Common myeloid progenitor, CD34-positive (primary cell): ENCODE measurements around the gene RASGEF1C.

Experiments used
- CTCF ChIA-PET: fragments of 350-600 bp; sonication (Branson Sonifier 250); formaldehyde crosslinking; loops from one replicate; lab custom pipeline; 2021; ENCODE audit warnings: antibody characterized with exemption; lab: Charles Lee
- POLR2A ChIA-PET: fragments of 350-600 bp; sonication (Branson Sonifier 250); formaldehyde crosslinking; loops from one replicate; lab custom pipeline; 2021; ENCODE audit warnings: antibody characterized with exemption; lab: Charles Lee
- DNase-seq, 3 donors: peaks; one replicate each; pipeline versions ENCODE4 v3.0.0 to v3.0.0-alpha.2; 2013
- H3K27ac ChIP-seq, 2 experiments: 1 replicate in 1 of 2; 2 replicates in 1 of 2; pipeline ENCODE4 v1.7.0; 2013; ENCODE audit warnings: inconsistent platforms in 2 of 2, low read length in 2 of 2, mild to moderate bottlenecking in 2 of 2, low read depth in 1 of 2, moderate library complexity in 1 of 2; ENCODE audit not compliant: severe bottlenecking in 2 of 2, insufficient read depth in 1 of 2, poor library complexity in 1 of 2
- H3K27me3 ChIP-seq, 5 experiments: replicated peaks in 2 of 5; 1 replicate in 3 of 5; 2 replicates in 2 of 5; pipeline versions ENCODE4 v1.6.1 to v1.7.0; 2013; ENCODE audit warnings: low read length in 4 of 5, mild to moderate bottlenecking in 2 of 5, moderate library complexity in 2 of 5, inconsistent platforms in 1 of 5; ENCODE audit not compliant: insufficient read depth in 5 of 5, control insufficient read depth in 4 of 5
- H3K36me3 ChIP-seq, 4 experiments: 1 replicate in 2 of 4; 2 replicates in 2 of 4; pipeline versions ENCODE4 v1.6.1 to v1.7.0; 2013; ENCODE audit warnings: low read length in 3 of 4, control low read depth in 1 of 4, mild to moderate bottlenecking in 1 of 4; ENCODE audit not compliant: control insufficient read depth in 4 of 4, insufficient read depth in 4 of 4
- H3K4me1 ChIP-seq, 4 experiments: 1 replicate in 3 of 4; 2 replicates in 1 of 4; pipeline versions ENCODE4 v1.6.1 to v1.7.1; 2013; ENCODE audit warnings: low read length in 3 of 4, mild to moderate bottlenecking in 3 of 4, control low read depth in 1 of 4, inconsistent platforms in 1 of 4, moderate library complexity in 1 of 4; ENCODE audit not compliant: control insufficient read depth in 4 of 4, insufficient read depth in 4 of 4; ENCODE audit errors: control extremely low read depth in 1 of 4
- H3K4me3 ChIP-seq, 7 experiments: 1 replicate in 4 of 7; 2 replicates in 3 of 7; pipeline versions ENCODE4 v1.5.1 to v1.7.0; 2013; ENCODE audit warnings: mild to moderate bottlenecking in 7 of 7, low read length in 6 of 7, moderate library complexity in 6 of 7, inconsistent platforms in 2 of 7, low read depth in 2 of 7, control low read depth in 1 of 7; ENCODE audit not compliant: insufficient read depth in 4 of 7, control insufficient read depth in 1 of 7; ENCODE audit errors: extremely low read depth in 1 of 7
- H3K9me3 ChIP-seq, 5 experiments: 1 replicate in 4 of 5; 2 replicates in 1 of 5; pipeline versions ENCODE4 v1.6.1 to v1.7.1; 2013; ENCODE audit warnings: low read length in 4 of 5, mild to moderate bottlenecking in 2 of 5, inconsistent platforms in 1 of 5, low read depth in 1 of 5, moderate library complexity in 1 of 5; ENCODE audit not compliant: control insufficient read depth in 4 of 5, insufficient read depth in 2 of 5; ENCODE audit errors: control extremely low read depth in 1 of 5
- WGBS: methylation state at CpG from one replicate; pipeline ENCODE4 v1.1.5; 2013; ENCODE audit not compliant: insufficient coverage; 5-methylcytosine and 5-hydroxymethylcytosine counted together

RASGEF1C gene

DNA sequence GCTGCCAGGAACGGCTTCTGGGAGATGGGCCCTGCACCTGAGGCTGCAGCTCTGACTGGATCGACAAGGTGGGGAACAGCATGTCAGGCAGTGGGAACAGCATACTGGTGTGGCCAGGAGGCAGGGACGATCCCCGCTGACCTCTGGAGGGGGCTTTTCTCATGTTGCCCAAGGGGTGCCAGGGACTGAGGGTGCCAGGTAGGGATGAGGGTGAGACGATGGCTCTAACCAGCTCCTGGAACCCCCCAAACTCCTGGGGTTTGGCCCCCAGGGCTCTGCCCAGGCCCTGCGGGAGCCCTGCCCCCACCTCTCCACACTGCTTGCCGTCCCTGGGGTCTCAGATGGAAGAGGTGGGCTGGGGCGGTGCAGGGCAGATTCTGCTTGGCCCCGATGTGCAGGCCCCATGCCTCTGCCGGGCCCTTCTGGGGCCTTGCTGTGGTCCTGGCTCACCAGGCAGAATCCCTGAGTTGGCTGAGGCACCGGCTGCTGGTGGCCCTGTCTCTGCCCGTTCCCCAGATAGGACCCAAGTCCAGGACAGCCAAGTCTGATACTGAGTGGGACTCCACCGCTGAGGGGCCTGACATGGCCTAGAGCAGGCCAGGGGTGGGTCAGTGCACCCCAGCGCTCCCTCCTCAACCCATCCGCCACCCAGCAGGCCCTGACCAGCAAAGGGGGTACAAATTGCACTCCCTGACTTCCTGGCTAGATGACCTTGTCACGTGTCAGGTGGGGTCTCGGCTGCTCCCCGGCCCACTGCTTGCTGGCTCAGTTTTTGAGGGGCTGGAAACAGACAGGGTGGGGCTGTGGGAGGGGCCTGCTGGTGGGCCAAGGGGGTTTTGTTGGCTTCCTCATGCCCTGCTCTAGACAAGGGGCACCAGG is 109.0 kb downstream of the RASGEF1C start:
- H3K4me1 ChIP-seq, result peaks cover 0 to 5% (median 0%) of the 10 kb centered on the region in 4 experiments
- no peaks in the 10 kb centered on the region for H3K27me3 ChIP-seq
- H3K27ac ChIP-seq, result no peak overlapping the region
- peaks cover 0 to 6% (median 0%) of the 10 kb centered on the region in 5 experiments for H3K9me3 ChIP-seq
- H3K36me3 ChIP-seq, result no peaks in the 10 kb centered on the region
- DNase-seq, result no peak
- 91% methylated on average over 15 of the region's 18 CpGs for WGBS
- no peak overlapping the region for H3K4me3 ChIP-seq
- POLR2A ChIA-PET, result no interaction called here
- CTCF ChIA-PET, result interaction anchor here (1.9 kb wide), 1 partner anchor 10 kb away, joined by 5 read pairs; no protein-coding TSS in a partner anchor

GRCh38 chr5:180098991-180099732 is 109.8 kb downstream of the RASGEF1C start:
- Histone ChIP-seq H3K36me3 (no peaks in the 10 kb centered on the region), H3K9me3 (peaks cover 0 to 3% (median 0%) of the 10 kb centered on the region in 5 experiments), H3K27me3 (no peaks in the 10 kb centered on the region), H3K4me3 (no peak overlapping the region), H3K27ac (no peak overlapping the region), H3K4me1 (peaks cover 0 to 6% (median under 1%) of the 10 kb centered on the region in 4 experiments)
- ChIA-PET POLR2A (no interaction called here), CTCF (interaction anchor here (1.9 kb wide), 1 partner anchor 11 kb away, joined by 5 read pairs; no protein-coding TSS in a partner anchor)
- no peak for DNase-seq
- 95% methylated on average over 17 of the region's 18 CpGs for WGBS

DNA sequence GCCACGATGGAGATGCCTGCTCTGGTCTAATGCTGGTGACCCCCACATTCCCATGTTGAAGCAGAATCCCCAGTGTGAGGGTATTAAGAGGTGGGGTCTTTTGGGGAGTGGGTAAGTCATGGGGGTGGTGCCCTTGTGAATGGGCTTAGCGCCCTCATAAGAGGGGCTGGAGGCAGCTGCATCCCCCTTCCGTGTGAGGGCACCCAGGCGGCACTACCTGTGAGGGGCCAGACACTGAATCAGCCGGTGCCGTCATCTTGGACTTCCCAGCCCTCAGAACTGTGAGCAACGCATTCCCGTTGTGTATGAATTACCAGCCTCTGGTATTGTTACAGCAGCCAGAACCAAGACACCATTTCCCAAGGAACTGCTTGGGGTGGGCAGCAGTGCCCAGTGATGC is 110.5 kb downstream of the RASGEF1C start:
- ChIA-PET POLR2A (no interaction called here), CTCF (interaction anchor here (1.3 to 1.9 kb wide), 2 partner anchors 11 to 33 kb away, joined by 3 to 5 read pairs; no protein-coding TSS in a partner anchor)

GRCh38 chr5:180097926-180098325 is 111.1 kb downstream of the RASGEF1C start:
- ChIA-PET POLR2A (no interaction called here), CTCF (interaction anchor here (1.3 to 1.9 kb wide), 2 partner anchors 12 to 34 kb away, joined by 3 to 5 read pairs; no protein-coding TSS in a partner anchor)
- no peak overlapping the region for H3K27ac ChIP-seq
- H3K4me3 ChIP-seq, result no peak overlapping the region
- peaks cover 0 to 1% (median 0%) of the 10 kb centered on the region in 5 experiments for H3K9me3 ChIP-seq
- H3K36me3 ChIP-seq, result no peaks in the 10 kb centered on the region
- no peaks in the 10 kb centered on the region for H3K27me3 ChIP-seq
- DNase-seq, result no peak
- peaks cover 3 to 19% (median 12%) of the 10 kb centered on the region in 4 experiments for H3K4me1 ChIP-seq
- WGBS, result 100% methylated on average over 5 of the region's 5 CpGs

More for the DNA sequence above, 110.5 kb downstream of the RASGEF1C start:
- DNase-seq, result no peak
- 100% methylated on average over 5 of the region's 8 CpGs for WGBS
- peaks cover 0 to 13% (median 6%) of the 10 kb centered on the region in 4 experiments for H3K4me1 ChIP-seq
- H3K27ac ChIP-seq, result no peak overlapping the region
- H3K4me3 ChIP-seq, result no peak overlapping the region
- H3K27me3 ChIP-seq, result no peaks in the 10 kb centered on the region
- peaks cover 0 to 2% (median 0%) of the 10 kb centered on the region in 5 experiments for H3K9me3 ChIP-seq
- H3K36me3 ChIP-seq, result no peaks in the 10 kb centered on the region

DNA sequence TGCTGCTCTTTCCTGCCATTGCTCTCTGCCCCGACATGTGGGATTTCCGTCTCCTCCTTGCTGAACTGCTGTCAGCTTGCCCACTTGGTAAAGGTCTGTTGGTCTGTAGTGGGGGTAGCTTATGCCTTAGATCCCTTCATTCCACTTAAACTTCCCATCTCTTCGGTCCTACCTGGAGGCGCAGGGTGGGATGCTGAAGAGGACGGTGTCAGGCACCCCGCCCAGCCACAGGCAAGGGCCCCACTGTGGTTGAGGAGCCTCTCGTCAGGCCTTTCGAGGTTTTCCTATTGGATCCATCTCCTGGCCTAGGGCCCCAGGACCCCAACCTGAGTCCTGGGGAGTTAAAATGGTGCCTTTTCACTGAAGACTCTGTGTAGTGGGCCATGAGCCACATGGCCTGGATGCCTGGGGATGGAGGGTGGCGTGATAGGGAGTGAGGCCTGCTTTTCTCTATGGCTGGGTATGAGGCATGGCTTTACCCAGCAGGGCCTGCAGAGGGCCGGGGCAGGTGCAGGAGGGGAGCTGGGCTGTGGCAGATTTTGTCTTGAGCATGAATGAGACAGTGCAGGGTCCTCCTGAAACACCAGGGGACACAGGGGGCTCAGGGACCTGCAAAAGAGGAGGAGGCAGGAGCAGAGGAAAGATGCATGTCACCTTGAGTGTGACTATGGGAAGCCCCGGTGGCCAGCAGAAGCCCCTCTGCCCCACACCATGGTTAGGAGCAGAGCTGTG is 111.7 kb downstream of the RASGEF1C start:
- Histone ChIP-seq H3K4me3 (no peak overlapping the region), H3K27ac (no peak overlapping the region), H3K36me3 (no peaks in the 10 kb centered on the region), H3K9me3 (peaks cover 0 to 1% (median 0%) of the 10 kb centered on the region in 5 experiments), H3K4me1 (peaks cover 3 to 24% (median 18%) of the 10 kb centered on the region in 4 experiments), H3K27me3 (no peaks in the 10 kb centered on the region)
- WGBS, result 82% methylated on average over 9 of the region's 11 CpGs
- ChIA-PET CTCF (interaction anchor here (1.3 kb wide), 1 partner anchor 34 kb away, joined by 3 read pairs; no protein-coding TSS in a partner anchor), POLR2A (no interaction called here)
- no peak for DNase-seq

GRCh38 chr5:180096616-180097015 is 112.4 kb downstream of the RASGEF1C start:
- H3K36me3 ChIP-seq, result no peaks in the 10 kb centered on the region
- no peak for DNase-seq
- no peak overlapping the region for H3K27ac ChIP-seq
- WGBS, result 83% methylated on average over 8 of the region's 10 CpGs
- ChIA-PET CTCF (interaction anchor here (2.0 kb wide), 1 partner anchor 18 kb away, joined by 4 read pairs; no protein-coding TSS in a partner anchor), POLR2A (no interaction called here)
- no peak overlapping the region for H3K4me3 ChIP-seq
- H3K4me1 ChIP-seq, result peaks cover 7 to 31% (median 24%) of the 10 kb centered on the region in 4 experiments
- peaks cover 0 to 1% (median 0%) of the 10 kb centered on the region in 5 experiments for H3K9me3 ChIP-seq
- H3K27me3 ChIP-seq, result no peaks in the 10 kb centered on the region
